ENCODE data around the gene RAB22A. TPM values are rescaled to one million over a fixed set of nuclear protein-coding genes. Genes with fewer than 3 reads are reported as not detected.
"Not testable (repeated sequence)": the region's sequence is repeated elsewhere in the genome, so short reads cannot be mapped to it uniquely, and the experiment has no call there.

RAB22A gene
- total RNA-seq, 1 donor from 2014 or later = 21.2 TPM

- H3K27ac Mint-ChIP-seq = no peak overlapping the region
- no peaks in the 10 kb centered on the region for H3K9me3 Mint-ChIP-seq
- H3K4me1 Mint-ChIP-seq = peaks cover 14% of the 10 kb centered on the region
- H3K27me3 Mint-ChIP-seq (ENCODE audit: low read depth) = no peaks in the 10 kb centered on the region
- DNase-seq (ENCODE audit: low spot score in 2 of 2, unreplicated experiment in 2 of 2) = no peak
- H3K36me3 Mint-ChIP-seq = peaks cover 30% of the 10 kb centered on the region
- H3K4me3 Mint-ChIP-seq = no peak overlapping the region
- TF ChIP-seq CTCF (IDR thresholded peaks at IDR 0.05; ENCODE audit: unreplicated experiment) = no peak
Observed at GRCh38 chr20:58362970-58363369, 53.5 kb downstream of the RAB22A start.

GRCh38 chr20:58366866-58367265 is 57.4 kb downstream of the RAB22A start:
- no peak for DNase-seq (ENCODE audit: low spot score in 2 of 2, unreplicated experiment in 2 of 2)
- Mint-ChIP-seq H3K36me3 (peaks cover 14% of the 10 kb centered on the region), H3K27me3 (ENCODE audit: low read depth) (no peaks in the 10 kb centered on the region), H3K4me1 (peaks cover 6% of the 10 kb centered on the region), H3K27ac (no peak overlapping the region), H3K9me3 (no peaks in the 10 kb centered on the region), H3K4me3 (no peak overlapping the region)
- TF ChIP-seq CTCF (IDR thresholded peaks at IDR 0.05; ENCODE audit: unreplicated experiment) = no peak

GRCh38 chr20:58372806-58373205 is 63.3 kb downstream of the RAB22A start:
- Mint-ChIP-seq H3K27ac (peak overlapping the region; percentile 19), H3K4me1 (peaks cover 27% of the 10 kb centered on the region), H3K27me3 (ENCODE audit: low read depth) (no peaks in the 10 kb centered on the region), H3K9me3 (no peaks in the 10 kb centered on the region), H3K4me3 (no peak overlapping the region), H3K36me3 (no peaks in the 10 kb centered on the region)
- no peak for TF ChIP-seq CTCF (IDR thresholded peaks at IDR 0.05; ENCODE audit: unreplicated experiment)
- DNase-seq (ENCODE audit: low spot score in 2 of 2, unreplicated experiment in 2 of 2) = no peak

- not testable (repeated sequence) for DNase-seq (ENCODE audit: low spot score in 2 of 2, unreplicated experiment in 2 of 2); H3K9me3 Mint-ChIP-seq; H3K4me3 Mint-ChIP-seq; H3K36me3 Mint-ChIP-seq; H3K27me3 Mint-ChIP-seq (ENCODE audit: low read depth)
- peak overlapping the region; percentile 19 for H3K27ac Mint-ChIP-seq
- H3K4me1 Mint-ChIP-seq = peaks cover 27% of the 10 kb centered on the region
Observed at GRCh38 chr20:58373296-58373695, 63.8 kb downstream of the RAB22A start.

- Mint-ChIP-seq H3K27ac (peak overlapping the region; percentile 79), H3K4me1 (peaks cover 27% of the 10 kb centered on the region), H3K27me3 (ENCODE audit: low read depth) (no peaks in the 10 kb centered on the region), H3K4me3 (no peak overlapping the region), H3K36me3 (no peaks in the 10 kb centered on the region), H3K9me3 (no peaks in the 10 kb centered on the region)
- no peak for DNase-seq (ENCODE audit: low spot score in 2 of 2, unreplicated experiment in 2 of 2)
- TF ChIP-seq CTCF (IDR thresholded peaks at IDR 0.05; ENCODE audit: unreplicated experiment) = no peak
Observed at GRCh38 chr20:58374027-58374850, 64.7 kb downstream of the RAB22A start.

- Mint-ChIP-seq H3K9me3 (no peaks in the 10 kb centered on the region), H3K4me1 (peaks cover 27% of the 10 kb centered on the region), H3K27me3 (ENCODE audit: low read depth) (no peaks in the 10 kb centered on the region), H3K27ac (peak overlapping the region; percentile 79), H3K36me3 (no peaks in the 10 kb centered on the region), H3K4me3 (no peak overlapping the region)
- no peak for DNase-seq (ENCODE audit: low spot score in 2 of 2, unreplicated experiment in 2 of 2)
- TF ChIP-seq CTCF (IDR thresholded peaks at IDR 0.05; ENCODE audit: unreplicated experiment) = no peak
Observed at GRCh38 chr20:58374906-58375758, 65.6 kb downstream of the RAB22A start.
